Hematopoietic multipotent progenitor cell treated with erythropoietin and hydrocortisone succinate and interleukin-3 and kit ligand, for 6 days (in vitro differentiated cells): ENCODE measurements around the gene TAOK1.
A peak's percentile ranks its signal among the peaks of the same experiment; 100 is the strongest.

Source experiments
- DNase-seq: peaks from one replicate; pipeline ENCODE4 v3.0.0-alpha.2; 2015

Gene TAOK1

GRCh38 chr17:29379084-29379991 is 10.8 kb upstream of the TAOK1 start:
- no peak for DNase-seq

GRCh38 chr17:29383686-29384085 is 6.5 kb upstream of the TAOK1 start:
- DNase-seq = no peak

- DNase-seq = no peak
Measured at GRCh38 chr17:29384901-29385300, 5.3 kb upstream of the TAOK1 start.

- DNase-seq = no peak
Measured at GRCh38 chr17:29386760-29387159, 3.4 kb upstream of the TAOK1 start.

DNA sequence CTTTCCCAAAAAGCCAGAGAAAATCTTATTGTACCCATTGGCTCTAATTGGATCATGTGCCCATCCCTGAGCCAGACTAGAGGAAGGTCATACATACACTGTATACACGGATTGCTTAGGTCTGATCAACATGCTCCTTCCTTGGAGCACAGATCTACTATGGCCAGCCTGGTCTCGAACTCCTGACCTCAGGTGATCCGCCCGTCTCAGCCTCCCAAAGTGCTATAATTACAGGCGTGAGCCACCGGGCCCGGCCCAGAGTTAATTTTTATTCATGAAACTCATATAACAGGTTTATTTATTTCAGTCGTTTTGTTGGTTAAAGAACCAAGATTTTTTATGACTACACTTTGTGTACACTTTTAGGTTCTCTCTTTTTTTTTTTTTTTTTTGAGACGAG is 1.2 kb upstream of the TAOK1 start:
- no peak for DNase-seq

DNA sequence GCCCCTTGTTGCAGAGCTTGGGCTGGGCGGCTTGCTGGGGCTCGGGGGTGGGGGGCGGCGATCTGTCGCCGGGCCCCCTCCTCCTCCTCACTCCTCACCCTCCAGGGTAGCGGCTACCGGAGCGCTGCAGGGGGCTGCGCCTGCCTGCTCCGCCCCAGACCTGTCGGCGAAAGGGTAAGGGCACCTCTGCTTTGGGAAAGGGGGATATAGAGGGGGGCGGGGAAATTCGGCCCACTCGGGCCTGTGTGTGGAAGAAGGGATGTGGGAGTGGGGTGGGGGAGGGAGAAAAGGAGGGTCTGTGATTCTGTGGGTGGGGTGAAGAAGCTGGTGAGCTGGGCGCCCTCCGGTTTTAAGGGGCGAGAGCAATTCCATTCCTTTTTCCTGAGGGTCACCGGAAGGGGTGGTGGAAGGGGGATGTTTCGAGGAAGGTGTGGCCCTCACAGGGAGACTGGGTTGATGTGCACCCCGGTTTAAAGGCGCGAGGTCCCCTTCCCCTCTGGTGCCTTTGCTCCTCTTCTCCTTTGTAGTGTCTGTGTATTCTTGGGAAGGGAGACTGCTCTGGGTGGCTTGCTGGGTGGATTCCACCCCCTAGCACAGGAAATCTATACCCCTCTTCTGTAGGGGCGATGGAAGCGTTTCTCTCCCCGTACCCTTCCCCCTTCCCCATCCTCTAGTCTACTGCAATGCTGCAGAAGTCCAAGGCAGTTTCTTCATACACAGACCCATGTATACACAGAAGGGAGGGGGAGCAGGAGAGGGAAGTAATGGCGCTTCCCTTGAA is 878 bp downstream of the TAOK1 start:
- peak; percentile 64 for DNase-seq

- peak; percentile 54 for DNase-seq
Measured at GRCh38 chr17:29393436-29393835, 3.3 kb downstream of the TAOK1 start.

DNA sequence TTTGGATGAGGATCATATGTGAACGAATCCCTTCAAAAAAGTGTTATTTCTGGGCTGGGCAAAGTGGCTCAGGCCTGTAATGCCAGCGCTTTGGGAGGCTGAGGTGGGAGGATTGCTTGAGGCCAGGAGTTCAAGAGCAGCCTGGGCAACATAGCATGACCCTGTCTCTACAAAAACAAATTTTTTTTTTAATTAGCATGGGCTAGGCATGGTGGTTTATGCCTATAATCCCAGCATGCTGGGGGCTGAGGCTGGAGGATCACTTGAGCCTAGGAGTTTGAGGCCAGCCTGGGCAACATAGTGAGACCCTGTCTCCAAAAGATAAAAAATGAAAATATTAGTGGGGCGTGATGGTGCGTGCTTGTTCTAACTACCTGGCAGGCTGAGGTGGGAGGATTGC is 4.6 kb downstream of the TAOK1 start:
- no peak for DNase-seq

DNA sequence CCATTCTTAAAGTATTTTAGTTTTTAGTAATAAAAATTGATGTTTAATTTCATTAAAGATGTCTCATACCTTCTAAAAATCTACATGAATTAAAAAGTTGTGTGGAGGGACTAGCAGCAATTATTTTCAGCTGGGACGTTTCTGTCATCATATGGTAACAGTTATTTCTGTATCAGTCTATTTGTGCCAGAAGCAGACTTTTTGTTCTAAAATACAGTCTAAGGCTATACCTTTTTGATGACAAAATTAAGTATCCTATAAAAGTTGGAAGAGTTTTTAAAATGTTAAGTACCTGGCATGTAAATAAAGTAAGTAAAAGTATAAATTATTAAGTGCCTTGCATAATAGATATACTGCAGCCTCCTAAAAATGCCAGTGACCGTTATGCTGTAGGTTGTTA is 5.9 kb downstream of the TAOK1 start:
- DNase-seq = no peak

DNA sequence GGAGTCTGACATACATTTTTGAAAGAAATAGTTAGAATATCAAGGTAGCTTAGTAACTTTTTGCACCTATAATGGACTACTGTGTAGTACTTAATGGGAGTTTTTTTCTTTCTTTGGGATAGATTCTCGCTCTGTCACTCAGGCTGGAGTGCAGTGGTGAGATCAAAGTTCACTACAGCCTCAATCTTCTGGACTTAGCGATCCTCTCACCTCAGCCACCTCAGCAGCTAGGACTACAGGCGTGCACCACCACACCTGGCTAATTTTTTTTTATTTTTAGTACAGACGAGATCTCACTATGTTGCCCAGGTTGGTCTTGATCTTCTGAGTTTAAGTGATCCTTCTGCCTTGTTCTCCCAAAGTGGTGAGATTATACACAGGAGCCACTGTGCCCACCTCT is 9.5 kb downstream of the TAOK1 start:
- DNase-seq = no peak

- no peak for DNase-seq
Measured at GRCh38 chr17:29400818-29401217, 10.7 kb downstream of the TAOK1 start.

DNA sequence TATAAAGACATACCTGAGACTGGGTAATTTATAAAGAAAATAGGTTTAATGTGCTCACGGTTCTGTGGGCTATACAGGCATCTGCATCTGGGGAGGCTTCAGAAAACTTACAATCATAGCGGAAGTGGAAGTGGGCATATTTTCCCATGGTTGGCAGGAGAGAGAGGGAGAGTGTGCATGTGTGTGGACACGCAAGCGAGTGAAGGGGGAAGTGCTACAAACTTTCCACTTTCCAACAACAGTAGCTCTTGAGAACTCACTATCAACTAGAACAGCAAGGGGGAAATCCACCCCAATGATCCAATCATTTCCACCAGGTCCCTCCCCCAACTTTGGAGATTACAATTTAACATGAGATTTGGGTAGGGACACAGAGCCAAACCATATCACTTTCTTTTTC is 11.1 kb downstream of the TAOK1 start:
- peak; percentile 18 for DNase-seq

GRCh38 chr17:29407856-29408255 is 17.7 kb downstream of the TAOK1 start:
- DNase-seq = no peak

GRCh38 chr17:29409963-29410362 is 19.8 kb downstream of the TAOK1 start:
- DNase-seq = no peak

GRCh38 chr17:29412780-29413565 is 22.8 kb downstream of the TAOK1 start:
- DNase-seq = no peak

GRCh38 chr17:29420128-29420527 is 30.0 kb downstream of the TAOK1 start:
- DNase-seq = no peak

DNA sequence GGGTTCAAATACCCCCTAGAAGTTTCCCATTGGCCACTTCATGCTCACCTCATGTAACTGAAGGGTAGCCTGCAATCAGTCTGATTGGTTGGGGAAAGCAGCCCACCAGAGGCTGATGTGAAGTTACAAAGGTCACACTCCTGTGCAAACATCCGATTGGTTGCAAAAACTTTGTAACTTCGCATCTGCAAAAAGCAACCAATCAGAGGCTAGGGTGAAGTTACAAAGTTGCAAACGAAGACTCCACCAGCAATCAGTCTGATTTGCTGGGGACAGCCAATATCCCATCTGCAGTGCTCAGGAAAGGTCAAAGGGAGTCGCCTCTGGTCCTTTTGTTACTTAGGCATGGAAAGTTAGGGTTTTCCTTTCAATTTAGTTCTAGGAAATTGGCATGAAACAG is 40.1 kb downstream of the TAOK1 start:
- DNase-seq = no peak

DNA sequence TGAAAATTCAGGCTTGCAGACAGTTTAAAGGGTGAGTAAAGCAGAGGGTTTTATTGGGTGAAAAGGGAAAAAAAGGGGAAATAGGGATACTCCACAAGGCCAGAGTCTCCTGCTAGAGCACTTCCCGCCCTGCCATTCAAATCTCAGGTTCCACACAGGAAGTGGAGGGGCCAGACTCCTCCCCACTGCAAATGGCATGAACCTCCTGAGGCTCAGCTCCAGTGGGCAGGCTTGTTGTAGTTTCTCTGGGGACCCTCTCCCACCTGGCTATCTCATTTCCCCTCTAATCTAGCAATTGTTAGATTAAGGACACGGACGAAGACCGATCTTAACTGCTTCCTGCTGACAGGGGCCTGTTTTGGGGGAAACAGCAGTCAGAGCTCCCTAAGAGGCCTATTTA is 43.4 kb downstream of the TAOK1 start:
- DNase-seq = peak; percentile 28

GRCh38 chr17:29434550-29434949 is 44.4 kb downstream of the TAOK1 start:
- DNase-seq = no peak

DNA sequence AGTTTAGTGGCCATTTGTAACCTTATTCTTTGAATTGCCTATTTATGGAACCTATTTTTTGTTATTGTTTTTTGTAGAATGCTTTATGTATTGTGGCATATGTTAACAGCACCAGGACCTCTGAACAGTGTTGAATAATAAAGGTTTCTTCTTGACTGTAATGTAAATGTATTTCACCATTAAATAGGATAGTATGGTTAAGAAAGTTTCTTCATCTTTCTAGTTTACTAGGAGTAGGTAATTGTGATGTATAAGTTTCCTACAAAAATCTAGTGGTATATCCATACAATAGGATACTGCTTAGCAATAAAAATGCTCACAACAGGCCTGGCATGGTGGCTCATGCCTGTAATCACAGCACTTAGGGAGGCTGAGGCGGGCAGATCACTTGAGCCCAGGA is 52.3 kb downstream of the TAOK1 start:
- DNase-seq = no peak

DNA sequence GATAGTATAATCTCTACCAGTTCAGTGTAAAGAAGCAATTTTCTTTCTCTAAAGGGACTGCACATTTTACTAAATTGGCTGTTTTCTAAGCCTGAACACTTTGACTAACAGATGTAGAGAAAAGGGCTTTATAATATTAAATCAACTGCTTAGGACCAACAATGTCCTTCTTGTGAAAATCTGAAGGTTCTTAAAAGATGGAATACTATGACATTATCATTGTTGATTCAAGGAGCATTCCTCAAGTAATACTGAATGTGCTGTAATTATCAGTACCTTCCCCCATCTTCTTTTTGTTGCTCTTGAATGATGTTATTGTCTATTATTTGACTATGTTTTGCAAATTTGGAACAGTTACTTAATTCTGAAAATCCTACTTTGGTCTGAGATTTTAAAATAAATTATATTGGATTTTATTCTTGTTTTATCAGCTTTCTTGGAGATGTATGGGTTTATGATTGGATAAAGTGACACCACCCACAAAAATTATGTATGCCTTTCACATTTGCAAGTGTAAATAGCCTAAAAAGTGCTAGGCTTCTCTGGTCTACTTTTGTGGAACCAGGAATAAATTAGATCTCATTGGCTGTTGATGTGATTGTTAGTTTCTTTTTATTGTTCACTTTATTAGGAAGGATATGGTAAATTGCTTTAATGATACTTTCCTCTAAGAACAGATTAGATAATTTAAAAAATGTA is 53.0 kb downstream of the TAOK1 start:
- DNase-seq = no peak

DNA sequence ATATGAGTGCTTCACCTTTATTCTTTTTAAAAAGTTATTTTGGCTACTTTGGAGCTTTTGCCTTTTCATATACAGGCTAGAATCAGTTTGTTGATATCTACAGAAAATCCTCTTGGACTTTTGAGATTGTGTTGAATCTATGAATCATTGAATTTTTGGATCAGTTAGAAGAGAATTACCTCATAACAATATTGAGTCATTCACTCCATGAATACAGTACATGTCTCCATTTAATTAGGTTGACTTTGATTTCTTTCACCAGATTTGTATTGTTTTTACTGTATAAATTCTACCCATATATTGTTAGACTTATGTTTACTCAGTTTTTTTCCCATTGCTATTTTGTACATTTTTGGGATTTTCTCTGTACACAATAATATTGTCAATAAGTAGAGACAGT is 54.4 kb downstream of the TAOK1 start:
- no peak for DNase-seq

GRCh38 chr17:29445844-29446243 is 55.7 kb downstream of the TAOK1 start:
- DNase-seq = no peak
